ENCODE measurements around the gene ALPK1. TPM values are rescaled to one million over a fixed set of nuclear protein-coding genes. Genes with fewer than 3 reads are reported as not detected.

Gene ALPK1
- total and polyA plus RNA-seq, 2 of the 4 experiments (the other 2 are of a cell fraction), result 3.3 to 7.9 TPM

DNA sequence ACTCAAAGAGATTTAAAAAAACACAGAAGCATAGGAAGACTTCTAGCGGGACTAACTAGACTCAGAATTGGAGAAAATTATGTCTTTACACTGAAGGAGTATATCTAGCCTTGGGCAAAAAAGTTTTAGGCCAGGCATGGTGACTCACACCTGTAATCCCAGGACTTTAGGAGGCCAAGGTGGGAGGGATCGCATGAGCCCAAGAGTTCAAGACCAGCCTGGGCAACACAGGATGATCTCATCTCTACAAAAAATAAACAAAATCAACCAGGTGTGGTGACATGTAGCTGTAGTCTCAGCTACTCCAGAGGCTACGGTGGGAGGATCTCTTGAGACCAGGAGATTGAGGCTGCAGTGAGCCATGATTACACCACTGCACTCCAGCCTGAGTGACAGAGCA lies 119.3 kb downstream of the ALPK1 start:
- no peak overlapping the region for H4K5ac ChIP-seq (ENCODE audit: low read depth, low read length)
- H3K9ac ChIP-seq (ENCODE audit: low read depth, low read length), result no peak overlapping the region
- H3K4me1 ChIP-seq (ENCODE audit: control insufficient read depth, insufficient read depth, low read length), result no peaks in the 10 kb centered on the region
- POLR2A ChIA-PET (ENCODE audit: unreplicated experiment), result no interaction called here
- no peak overlapping the region for H3K14ac ChIP-seq (replicated peaks; ENCODE audit: low read depth, low read length)
- no peak overlapping the region for H3K4me2 ChIP-seq (ENCODE audit: low read depth, low read length)
- no peaks in the 10 kb centered on the region for H3K27me3 ChIP-seq (ENCODE audit: control insufficient read depth, insufficient read depth, low read length)
- no peak overlapping the region for H2BK20ac ChIP-seq (ENCODE audit: low read depth, low read length)
- no peak overlapping the region for H2BK15ac ChIP-seq (ENCODE audit: low read depth, low read length)
- H3K4ac ChIP-seq (ENCODE audit: low read depth, low read length), result no peak overlapping the region
- H2AK5ac ChIP-seq (ENCODE audit: low read depth, low read length), result no peak overlapping the region
- H3K27ac ChIP-seq (ENCODE audit: insufficient read depth, low read length), result no peak overlapping the region
- no peak overlapping the region for H2AFZ ChIP-seq (replicated peaks; ENCODE audit: low read length, poor library complexity)
- no peak for DNase-seq
- H2AK9ac ChIP-seq (replicated peaks; ENCODE audit: low read depth, low read length, poor library complexity), result no peak overlapping the region
- no peak overlapping the region for H3K56ac ChIP-seq (ENCODE audit: extremely low read depth, insufficient read depth, low read length)
- no peaks in the 10 kb centered on the region for H4K20me1 ChIP-seq (ENCODE audit: insufficient read depth, low read length)
- H3K9me1 ChIP-seq (ENCODE audit: insufficient read depth, low read length), result no peaks in the 10 kb centered on the region
- H3K18ac ChIP-seq (ENCODE audit: low read depth, low read length), result no peak overlapping the region
- intact Hi-C loops (cut with micrococcal nuclease) (no loop called here), dilution Hi-C loops (cut with HindIII; ENCODE audit: low sequenced_read_pairs, unreplicated experiment) (no loop called here), in situ Hi-C loops (cut with MboI; ENCODE audit: low sequenced_read_pairs) (no loop called here)
- no peak overlapping the region for H2BK120ac ChIP-seq (ENCODE audit: low read depth, low read length)
- no peak overlapping the region for H4K91ac ChIP-seq (ENCODE audit: insufficient read depth, low read depth, low read length)
- H3K36me3 ChIP-seq (ENCODE audit: control insufficient read depth, insufficient read depth, low read length), result peaks cover 1% of the 10 kb centered on the region; the same call in 1 of the 2 replicates
- WGBS, 2 experiments (ENCODE audit: extremely low coverage in 2 of 2, insufficient read length in 1 of 2), result no CpG with 5 or more reads among the region's 3 CpGs
- CTCF ChIA-PET, result no interaction called here
- H2BK5ac ChIP-seq (ENCODE audit: low read depth, low read length, poor library complexity, severe bottlenecking), result no peak overlapping the region
- H3K23ac ChIP-seq (ENCODE audit: low read depth, low read length), result no peak overlapping the region
- TF ChIP-seq MXI1 (IDR thresholded peaks at IDR 0.05; ENCODE audit: borderline replicate concordance, low read depth, low read length) (no peak), RAD21 (IDR thresholded peaks at IDR 0.05; ENCODE audit: low read length) (no peak), RFX5 (IDR thresholded peaks at IDR 0.05; ENCODE audit: low read depth, low read length) (no peak), RCOR1 (IDR thresholded peaks at IDR 0.05; ENCODE audit: insufficient replicate concordance, low read length) (no peak), CEBPB (IDR thresholded peaks at IDR 0.05; ENCODE audit: low read depth, low read length) (no peak), POLR2A (IDR thresholded peaks at IDR 0.05; ENCODE audit: low read depth, low read length) (no peak), SMC3 (IDR thresholded peaks at IDR 0.05; ENCODE audit: low read depth, low read length) (no peak), BHLHE40 (IDR thresholded peaks at IDR 0.05; ENCODE audit: low read depth, low read length) (no peak), NFE2L2 (IDR thresholded peaks at IDR 0.05; ENCODE audit: low read depth, low read length) (no peak), CHD1 (IDR thresholded peaks at IDR 0.05; ENCODE audit: low read depth, low read length) (no peak), MAFK (IDR thresholded peaks at IDR 0.05; ENCODE audit: low read depth, low read length) (no peak)
- TF ChIP-seq, protein P1, sequence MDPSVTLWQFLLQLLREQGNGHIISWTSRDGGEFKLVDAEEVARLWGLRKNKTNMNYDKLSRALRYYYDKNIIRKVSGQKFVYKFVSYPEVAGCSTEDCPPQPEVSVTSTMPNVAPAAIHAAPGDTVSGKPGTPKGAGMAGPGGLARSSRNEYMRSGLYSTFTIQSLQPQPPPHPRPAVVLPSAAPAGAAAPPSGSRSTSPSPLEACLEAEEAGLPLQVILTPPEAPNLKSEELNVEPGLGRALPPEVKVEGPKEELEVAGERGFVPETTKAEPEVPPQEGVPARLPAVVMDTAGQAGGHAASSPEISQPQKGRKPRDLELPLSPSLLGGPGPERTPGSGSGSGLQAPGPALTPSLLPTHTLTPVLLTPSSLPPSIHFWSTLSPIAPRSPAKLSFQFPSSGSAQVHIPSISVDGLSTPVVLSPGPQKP (IDR thresholded peaks at IDR 0.05; ENCODE audit: borderline replicate concordance, low read depth, low read length), result no peak
- TF ChIP-seq, protein P2, sequence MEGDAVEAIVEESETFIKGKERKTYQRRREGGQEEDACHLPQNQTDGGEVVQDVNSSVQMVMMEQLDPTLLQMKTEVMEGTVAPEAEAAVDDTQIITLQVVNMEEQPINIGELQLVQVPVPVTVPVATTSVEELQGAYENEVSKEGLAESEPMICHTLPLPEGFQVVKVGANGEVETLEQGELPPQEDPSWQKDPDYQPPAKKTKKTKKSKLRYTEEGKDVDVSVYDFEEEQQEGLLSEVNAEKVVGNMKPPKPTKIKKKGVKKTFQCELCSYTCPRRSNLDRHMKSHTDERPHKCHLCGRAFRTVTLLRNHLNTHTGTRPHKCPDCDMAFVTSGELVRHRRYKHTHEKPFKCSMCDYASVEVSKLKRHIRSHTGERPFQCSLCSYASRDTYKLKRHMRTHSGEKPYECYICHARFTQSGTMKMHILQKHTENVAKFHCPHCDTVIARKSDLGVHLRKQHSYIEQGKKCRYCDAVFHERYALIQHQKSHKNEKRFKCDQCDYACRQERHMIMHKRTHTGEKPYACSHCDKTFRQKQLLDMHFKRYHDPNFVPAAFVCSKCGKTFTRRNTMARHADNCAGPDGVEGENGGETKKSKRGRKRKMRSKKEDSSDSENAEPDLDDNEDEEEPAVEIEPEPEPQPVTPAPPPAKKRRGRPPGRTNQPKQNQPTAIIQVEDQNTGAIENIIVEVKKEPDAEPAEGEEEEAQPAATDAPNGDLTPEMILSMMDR (conservative IDR thresholded peaks at IDR 0.05; ENCODE audit: low read depth, low read length), result no peak
- no peak overlapping the region for H3K4me3 ChIP-seq (ENCODE audit: insufficient read depth, low read depth, low read length)
- no peaks in the 10 kb centered on the region for H3K9me3 ChIP-seq (ENCODE audit: control insufficient read depth, insufficient read depth, low read length)
- no peak overlapping the region for H4K8ac ChIP-seq (ENCODE audit: low read depth in 2 of 2, low read length in 2 of 2)
- no peaks in the 10 kb centered on the region for H3K79me1 ChIP-seq (ENCODE audit: low read depth in 1 of 2, low read length in 2 of 2)
- ATAC-seq (ENCODE audit: low read depth), result no peak
- no TSS peak for BruUV-seq (replicated peaks)
